HEK293 (cell line): ENCODE results near the gene AQP1.

Experiments used
- CTCF ChIP-seq: fragments of 450-650 bp; formaldehyde crosslinking; IDR thresholded peaks from 2 replicates; pipeline ENCODE4 v1.5.1; 2016; ENCODE audit warnings: missing biosample characterization, missing genetic modification characterization
- KLF10 ChIP-seq: fragments of 450-650 bp; IDR thresholded peaks from 2 replicates; pipeline ENCODE4 v1.5.1; 2018; ENCODE audit warnings: missing biosample characterization, mild to moderate bottlenecking, missing genetic modification characterization
- SETDB1 ChIP-seq: IDR thresholded peaks from one replicate; pipeline ENCODE4 v1.6.1; 2017; ENCODE audit warnings: mild to moderate bottlenecking, low read length, moderate library complexity, mixed read lengths; ENCODE audit not compliant: insufficient read length
- TCF7L2 ChIP-seq: IDR thresholded peaks from 2 replicates; pipeline ENCODE4 v1.6.1; 2011; ENCODE audit warnings: low read depth, mild to moderate bottlenecking, inconsistent platforms, low read length, moderate library complexity, borderline replicate concordance
- ZBTB17 ChIP-seq: fragments of 450-650 bp; formaldehyde crosslinking; IDR thresholded peaks from 2 replicates; pipeline ENCODE4 v1.5.1; 2016; ENCODE audit warnings: missing biosample characterization, missing genetic modification characterization
- ZBTB8A ChIP-seq: fragments of 450-650 bp; formaldehyde crosslinking; IDR thresholded peaks from 2 replicates; pipeline ENCODE4 v1.5.1; 2016; ENCODE audit warnings: missing biosample characterization, missing genetic modification characterization
- ZNF16 ChIP-seq: fragments of 450-650 bp; formaldehyde crosslinking; IDR thresholded peaks from 2 replicates; pipeline ENCODE4 v1.5.1; 2016; ENCODE audit warnings: low read depth, missing biosample characterization, missing genetic modification characterization
- ZNF302 ChIP-seq: fragments of 450-650 bp; formaldehyde crosslinking; IDR thresholded peaks from 2 replicates; pipeline ENCODE4 v1.5.1; 2016; ENCODE audit warnings: missing biosample characterization, missing genetic modification characterization, low read depth
- ZNF639 ChIP-seq: fragments of 450-650 bp; formaldehyde crosslinking; IDR thresholded peaks from 2 replicates; pipeline ENCODE4 v1.5.1; 2016; ENCODE audit warnings: missing biosample characterization, missing genetic modification characterization
- ZNF707 ChIP-seq: fragments of 450-650 bp; formaldehyde crosslinking; IDR thresholded peaks from 2 replicates; pipeline ENCODE4 v1.5.1; 2016; ENCODE audit warnings: missing biosample characterization, missing genetic modification characterization
- ZNF777 ChIP-seq: fragments of 450-650 bp; formaldehyde crosslinking; IDR thresholded peaks from 2 replicates; pipeline ENCODE4 v1.5.1; 2017; ENCODE audit warnings: missing biosample characterization, missing genetic modification characterization, borderline replicate concordance
- ZSCAN23 ChIP-seq: fragments of 450-650 bp; formaldehyde crosslinking; IDR thresholded peaks from 2 replicates; pipeline ENCODE4 v1.5.1; 2016; ENCODE audit warnings: missing biosample characterization, missing genetic modification characterization

GRCh38 chr7:30894009-30894408 is 17.6 kb upstream of the AQP1 start:
- no peak for TF ChIP-seq ZBTB8A (tag by site-specific recombination)
- no peak for TF ChIP-seq CTCF (tag by site-specific recombination)
- TF ChIP-seq ZNF302 (tag by site-specific recombination), result no peak
- no peak for TF ChIP-seq ZNF16
- no peak for TF ChIP-seq ZNF777 (tag by site-specific recombination)
- TF ChIP-seq ZNF707 (tag by site-specific recombination), result no peak
- no peak for TF ChIP-seq SETDB1
- no peak for TF ChIP-seq ZSCAN23 (tag by site-specific recombination)
- no peak for TF ChIP-seq KLF10 (tag by site-specific recombination)
- no peak for TF ChIP-seq ZNF639 (tag by site-specific recombination)
- TF ChIP-seq TCF7L2, result no peak
- no peak for TF ChIP-seq ZBTB17
